GM12878 (cell line): ENCODE measurements around the gene LIN7A. TPM values are rescaled to one million over a fixed set of nuclear protein-coding genes. Genes with fewer than 3 reads are reported as not detected.

ENCODE experiments used
- ATAC-seq: fragments of 200-7000 bp; cut with Tn5 transposase; 3 replicates; pipeline ENCODE4 v1.9.1; 2020; ENCODE audit warnings: mild to moderate bottlenecking, moderate library complexity
- BruUV-seq: library from RNA; stranded (reverse); fragments of 400-500 nt; replicated peaks from 2 replicates; lab custom pipeline; 2021; lab: Mats Ljungman, UMichigan
- CTCF ChIA-PET: fragments of 300-600 bp; sonication (Branson Sonifier 250); formaldehyde crosslinking; extraction: SDS; loops from one replicate; lab custom pipeline; 2021; ENCODE audit warnings: inconsistent platforms; lab: Yijun Ruan, JAX
- POLR2A ChIA-PET: fragments of 350-600 bp; formaldehyde crosslinking; extraction: SDS; loops from one replicate; lab custom pipeline; 2021; ENCODE audit warnings: inconsistent platforms; lab: Charles Lee
- RAD21 ChIA-PET: fragments of 300-600 bp; sonication (Branson Sonifier 250); formaldehyde crosslinking; loops from one replicate; lab custom pipeline; 2023; ENCODE audit warnings: antibody characterized with exemption; ENCODE audit not compliant: unreplicated experiment; lab: Charles Lee
- SMC1A ChIA-PET: fragments of 300-600 bp; sonication (Branson Sonifier 250); formaldehyde crosslinking; loops from one replicate; lab custom pipeline; 2023; ENCODE audit not compliant: unreplicated experiment, uncharacterized antibody; lab: Charles Lee
- DNase-seq: peaks from one replicate; pipeline ENCODE4 v3.0.0-alpha.2; 2011; ENCODE audit warnings: low read depth, low spot score
- FAIRE-seq: peaks from 3 replicates; lab custom pipeline; 2011; peaks lifted over from hg19 to GRCh38; lab: Jason Lieb, UNC
- H2AFZ ChIP-seq: 2 replicates; pipeline ENCODE4 v1.6.0; 2011; ENCODE audit warnings: low read depth, low read length, control low read depth; ENCODE audit not compliant: control insufficient read depth
- H3K27ac ChIP-seq: 2 replicates; pipeline ENCODE4 v1.5.1; 2011; ENCODE audit warnings: control low read depth; ENCODE audit not compliant: control insufficient read depth, insufficient read depth
- H3K27me3 ChIP-seq, 2 experiments: replicated peaks in 1 of 2; 2 replicates each; pipeline versions ENCODE4 v1.6.0 to v1.6.1; 2011; ENCODE audit warnings: low read length in 1 of 2; ENCODE audit not compliant: control insufficient read depth in 2 of 2, insufficient read depth in 2 of 2
- H3K36me3 ChIP-seq, 2 experiments: 2 replicates each; pipeline ENCODE4 v1.5.1; 2011; ENCODE audit warnings: low read length in 1 of 2; ENCODE audit not compliant: control insufficient read depth in 2 of 2, insufficient read depth in 2 of 2
- H3K4me1 ChIP-seq: 2 replicates; pipeline ENCODE4 v1.6.1; 2011; ENCODE audit warnings: mild to moderate bottlenecking, low read length, moderate library complexity, mixed read lengths; ENCODE audit not compliant: control insufficient read depth, insufficient read depth
- H3K4me2 ChIP-seq: 2 replicates; pipeline ENCODE4 v1.6.0; 2011; ENCODE audit warnings: control low read depth; ENCODE audit not compliant: control insufficient read depth, insufficient read depth
- H3K4me3 ChIP-seq: fragments of 200-600 bp; sonication (generic); 2 replicates; pipeline ENCODE4 v1.5.1; 2016
- H3K79me2 ChIP-seq: 2 replicates; pipeline ENCODE4 v1.6.0; 2011; ENCODE audit warnings: low read length; ENCODE audit not compliant: control insufficient read depth, insufficient read depth
- H3K9ac ChIP-seq: 2 replicates; pipeline ENCODE4 v1.8.0; 2011; ENCODE audit warnings: low read length, control low read depth, mixed read lengths; ENCODE audit not compliant: control insufficient read depth, insufficient read depth
- H3K9me3 ChIP-seq: replicated peaks from 3 replicates; pipeline ENCODE4 v1.5.1; 2011; ENCODE audit warnings: mild to moderate bottlenecking, low read length; ENCODE audit not compliant: control insufficient read depth, insufficient read depth
- H4K20me1 ChIP-seq: 2 replicates; pipeline ENCODE4 v1.6.0; 2011; ENCODE audit not compliant: control insufficient read depth, insufficient read depth
- CREB1 ChIP-seq: IDR thresholded peaks from 2 replicates; pipeline ENCODE4 v1.6.1; 2012; ENCODE audit warnings: low read depth, mild to moderate bottlenecking, inconsistent platforms
- EP300 ChIP-seq, 2 experiments: fragments of 150-350 bp in 1 of 2; IDR thresholded peaks; 2 replicates each; pipeline ENCODE4 v1.6.1; 2011 to 2012; ENCODE audit warnings: low read depth in 2 of 2, low read length in 2 of 2, borderline replicate concordance in 1 of 2, improper control_type of control experiment in 1 of 2, inconsistent platforms in 1 of 2; ENCODE audit not compliant: control insufficient read depth in 1 of 2
- HCFC1 ChIP-seq: fragments of 150-350 bp; IDR thresholded peaks from 2 replicates; pipeline ENCODE4 v1.6.1; 2014; ENCODE audit warnings: low read length
- HDAC6 ChIP-seq: fragments of 200-600 bp; sonication (generic); IDR thresholded peaks from one replicate; pipeline ENCODE4 v1.8.0; 2017; ENCODE audit warnings: antibody characterized with exemption; ENCODE audit not compliant: unreplicated experiment
- NR2F1 ChIP-seq: fragments of 450-650 bp; conservative IDR thresholded peaks from 2 replicates; pipeline ENCODE4 v1.6.1; 2017; ENCODE audit warnings: mild to moderate bottlenecking
- SMARCA5 ChIP-seq: fragments of 450-650 bp; IDR thresholded peaks from 2 replicates; pipeline ENCODE4 v1.6.1; 2017; ENCODE audit warnings: mild to moderate bottlenecking
- ZNF384 ChIP-seq: IDR thresholded peaks from 2 replicates; pipeline ENCODE4 v1.6.1; 2012; ENCODE audit warnings: low read depth, mild to moderate bottlenecking, low read length, improper control_type of control experiment, borderline replicate concordance
- WGBS: methylation state at CpG from one replicate; pipeline ENCODE4 v1.1.6; 2016; ENCODE audit warnings: low lambda C conversion rate; ENCODE audit not compliant: insufficient replicate concordance, insufficient coverage; ENCODE audit errors: missing lambda C conversion rate; 5-methylcytosine and 5-hydroxymethylcytosine counted together
- in situ Hi-C: fragments of 300-500 bp; cut with MboI; formaldehyde crosslinking; loops from 9 replicates; pipeline ENCODE4 v1.14.3; 2018; ENCODE audit warnings: mixed read lengths
- intact Hi-C: fragments of 100-400 bp; cut with micrococcal nuclease; formaldehyde crosslinking; loops from one replicate; pipeline ENCODE4 v1.14.2; 2022; ENCODE audit not compliant: unreplicated experiment
- polyA plus RNA-seq, 11 experiments: library from polyadenylated mRNA; depleted of rRNA in 4 of 11; unstranded in 6 of 11; stranded (reverse) in 5 of 11; fragments of >200 nt; fragmentation: Nextera tagmentation in 4 of 11; fragmentation: Illumina TruSeq in 1 of 11; extraction: Ambion mirVana in 4 of 11; extraction: Trizol in 1 of 11; gene quantifications; 1 replicate in 1 of 11; 2 replicates in 10 of 11; pipeline versions ENCODE4 v1.2.1 to v1.2.3, GENCODE V29; 2011 to 2016; ENCODE audit warnings: inconsistent platforms in 2 of 11, missing spikeins in 2 of 11, low read depth in 1 of 11
- total RNA-seq, 4 experiments: library from RNA; depleted of rRNA in 3 of 4; stranded (reverse); fragments of >200 nt in 3 of 4; fragmentation: Illumina TruSeq in 1 of 4; extraction: Trizol in 1 of 4; gene quantifications; 2 replicates each; pipeline versions ENCODE4 v1.2.1 to v1.2.3, GENCODE V29; 2013 to 2021

The LIN7A gene
- total and polyA plus RNA-seq, 10 of the 15 experiments (the other 5 are each of a cell fraction or from before 2014, with no cell fraction given), result 0.04 to 0.93 (median 0.35) TPM; not detected in 1

DNA sequence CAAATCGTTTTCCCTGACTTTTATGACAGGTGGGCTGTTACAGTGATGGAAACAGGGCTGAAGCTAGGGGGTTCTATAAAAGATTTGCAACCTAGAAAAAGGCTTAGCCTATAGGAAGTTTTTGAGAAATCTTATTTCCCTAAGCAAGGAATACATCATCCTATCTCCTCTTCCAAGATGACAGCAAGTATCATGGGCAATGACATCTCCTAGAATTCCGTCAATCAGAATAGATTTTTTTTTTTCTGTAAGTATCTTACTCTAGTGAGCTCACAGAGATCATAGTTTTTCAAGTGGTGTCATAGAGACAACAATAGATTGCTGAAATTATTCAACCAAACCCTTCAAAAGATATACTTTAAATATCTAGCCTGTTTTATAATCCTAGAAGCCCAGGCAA lies 112.2 kb downstream of the LIN7A start (continued):
- TF ChIP-seq ZNF384, result no peak
- TF ChIP-seq HDAC6, result no peak

DNA sequence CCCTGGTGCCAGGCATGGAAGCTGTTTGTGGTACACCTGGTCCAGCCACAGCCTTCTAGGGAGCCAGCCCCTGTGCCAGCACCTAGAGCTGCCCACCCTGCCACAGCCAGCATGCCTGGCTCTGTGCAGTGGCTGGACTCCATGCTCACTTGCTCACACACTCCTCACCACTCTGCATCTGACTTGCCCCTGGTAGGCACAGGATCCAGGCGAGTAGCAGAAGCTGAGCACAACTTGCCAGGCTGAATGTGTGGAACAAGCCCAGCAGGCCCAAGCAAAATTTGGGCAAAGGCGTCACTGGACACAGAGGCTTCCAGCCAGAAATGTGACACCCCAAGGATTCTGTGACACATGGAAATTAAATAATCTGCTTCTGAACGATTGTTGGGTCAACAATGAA lies 114.3 kb downstream of the LIN7A start:
- TF ChIP-seq SMARCA5 (no peak), EP300 (IDR thresholded peaks at IDR 0.05; ENCODE audit: borderline replicate concordance in 1 of 2, control insufficient read depth in 1 of 2, low read depth in 2 of 2, low read length in 2 of 2) (no peak), CREB1 (no peak), HCFC1 (no peak), NR2F1 (no peak)
- TF ChIP-seq, all 136 proteins: peak for 0
- BruUV-seq, result no TSS peak
- 68% methylated on average over 3 of the region's 3 CpGs for WGBS
- no peak overlapping the region for H3K4me3 ChIP-seq
- H3K4me1 ChIP-seq, result no peaks in the 10 kb centered on the region
- ChIA-PET SMC1A (interaction anchor here (0.9 to 1.1 kb wide), 2 partner anchors 12 to 16 kb away, joined by 3 to 5 read pairs; no protein-coding TSS in a partner anchor), RAD21 (no interaction called here), CTCF (interaction anchor here (4.3 kb wide), 1 partner anchor 14 kb away, joined by 36 read pairs; no protein-coding TSS in a partner anchor), POLR2A (interaction anchor here (1.2 kb wide), 1 partner anchor 45 kb away, joined by 3 read pairs; no protein-coding TSS in a partner anchor)
- no peak overlapping the region for H2AFZ ChIP-seq
- in situ Hi-C loops (loop anchor here (25.0 kb wide), 1 partner anchor 1539 kb away; the partner anchor contains the start of genes CCDC59 and METTL25), intact Hi-C loops (no loop called here)
- H4K20me1 ChIP-seq, result no peaks in the 10 kb centered on the region
- no peak overlapping the region for H3K4me2 ChIP-seq
- no peaks in the 10 kb centered on the region for H3K27me3 ChIP-seq
- H3K27ac ChIP-seq, result no peak overlapping the region
- ATAC-seq (no peak), FAIRE-seq (no peak), DNase-seq (no peak)
- H3K79me2 ChIP-seq, result no peaks in the 10 kb centered on the region
- H3K9me3 ChIP-seq, result no peaks in the 10 kb centered on the region; the same call in 2 of the 3 replicates
- no peaks in the 10 kb centered on the region for H3K36me3 ChIP-seq
- H3K9ac ChIP-seq, result no peak overlapping the region
